HG02970 (cell line): Measurements from ENCODE around the gene FBXO10.
"Not testable (repeated sequence)": the region's sequence is repeated elsewhere in the genome, so short reads cannot be mapped to it uniquely, and the experiment has no call there.

Experiments used
- ATAC-seq: cut with Tn5 transposase; IDR thresholded peaks from one replicate; pipeline ENCODE4 v1.9.1; 2021; ENCODE audit warnings: mild to moderate bottlenecking, moderate library complexity, moderate number of reproducible peaks; ENCODE audit not compliant: unreplicated experiment, low FRiP score

FBXO10 gene

GRCh38 chr9:37575921-37576721, at the start of gene FBXO10:
Gene FBXO10 (minus strand): TSS chr9:37576380. CDS start chr9:37541768, 34,612 bp downstream.
- no peak for ATAC-seq

DNA sequence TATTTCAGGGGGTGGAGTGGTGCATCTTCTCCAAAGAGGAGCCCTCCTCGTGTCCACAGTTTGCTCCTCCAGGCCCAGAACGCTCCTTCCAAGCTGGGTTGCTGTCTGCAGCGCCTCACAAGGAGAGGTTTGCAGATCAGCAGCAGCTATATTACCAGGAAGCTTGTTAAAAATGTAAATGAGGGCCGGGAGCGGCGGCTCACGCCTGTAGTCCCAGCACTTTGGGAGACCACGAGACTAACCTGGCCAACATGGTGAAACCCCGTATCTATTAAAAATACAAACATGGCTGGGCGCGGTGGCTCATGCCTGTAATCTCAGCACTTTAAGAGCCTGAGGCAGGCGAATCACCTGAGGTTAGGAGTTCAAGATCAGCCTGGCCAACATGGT, 49.6 kb upstream of the FBXO10 start:
- ATAC-seq = no peak

DNA sequence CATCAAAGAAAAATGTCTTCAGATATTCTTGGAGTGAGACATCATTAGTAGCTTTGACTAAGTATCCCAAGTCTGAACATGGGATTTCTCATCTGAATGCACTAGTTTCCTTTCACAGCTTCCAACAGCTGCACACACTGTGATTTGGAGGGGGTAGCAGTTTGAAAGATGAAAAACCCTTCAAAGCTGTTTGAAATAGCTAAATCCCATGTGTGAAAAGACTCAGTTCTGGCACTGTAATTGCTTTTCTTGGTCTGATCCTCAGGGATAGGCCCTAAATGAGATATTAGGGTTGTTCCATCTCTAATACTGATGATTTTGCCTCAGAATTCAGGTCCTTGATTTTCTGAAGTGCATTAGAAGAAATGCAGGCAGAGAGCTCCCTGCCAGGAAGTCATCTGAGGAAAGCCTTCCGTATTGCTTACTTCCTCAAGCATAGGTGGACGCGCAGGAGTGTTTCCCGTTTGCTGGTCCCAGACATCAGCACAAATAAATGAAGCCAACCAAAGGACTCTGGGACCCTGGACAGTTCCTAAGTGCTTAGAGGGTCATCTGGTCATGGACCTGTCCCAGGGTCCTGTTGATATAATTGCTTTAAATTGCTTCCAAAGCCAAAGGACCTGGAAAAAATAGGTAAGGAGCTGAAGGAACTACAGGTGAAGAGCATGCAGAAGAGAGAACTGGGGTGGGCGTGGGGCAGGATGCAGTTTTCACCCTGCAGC, 49.0 kb upstream of the FBXO10 start:
- ATAC-seq = no peak

- ATAC-seq = no peak
Observed at GRCh38 chr9:37624073-37624472, 47.9 kb upstream of the FBXO10 start.

DNA sequence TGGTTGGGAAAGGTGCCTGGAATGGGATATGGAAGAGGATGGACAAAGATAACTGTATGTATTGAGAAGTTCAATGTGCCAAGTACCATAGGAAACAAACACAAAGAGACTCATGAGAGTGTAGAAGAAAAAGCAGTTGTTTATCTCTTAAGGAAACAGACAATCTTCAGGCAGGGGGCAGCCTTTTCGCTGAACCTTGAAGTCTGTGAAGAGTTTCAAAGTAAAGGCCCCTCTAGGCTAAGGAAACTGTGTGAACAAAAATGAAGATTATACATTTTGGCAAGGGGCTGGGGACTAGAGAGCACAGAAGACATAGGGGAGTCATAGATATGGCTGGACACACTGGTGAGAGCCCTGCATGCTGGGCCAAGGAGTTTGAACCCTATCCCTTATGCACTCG, 47.1 kb upstream of the FBXO10 start:
- no peak for ATAC-seq

DNA sequence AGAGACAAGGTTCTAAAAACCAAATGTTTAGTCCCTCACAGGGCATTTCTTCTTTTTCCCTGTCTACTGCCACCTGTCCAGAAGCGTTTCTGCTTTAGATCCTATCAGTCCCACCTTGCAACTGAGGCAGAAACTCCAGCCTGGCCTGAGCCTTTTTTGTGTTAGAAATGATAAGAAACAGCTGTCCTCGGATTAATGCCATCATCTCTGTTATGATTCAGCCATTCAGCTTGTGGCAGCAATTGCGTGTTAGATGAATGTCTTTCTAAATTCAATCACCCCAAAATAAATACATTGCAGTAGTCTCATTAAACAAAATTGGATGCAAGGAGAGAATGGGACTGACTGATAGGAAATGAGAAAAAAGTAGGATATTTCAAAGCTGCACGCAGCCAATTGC, 46.3 kb upstream of the FBXO10 start:
- no peak for ATAC-seq

DNA sequence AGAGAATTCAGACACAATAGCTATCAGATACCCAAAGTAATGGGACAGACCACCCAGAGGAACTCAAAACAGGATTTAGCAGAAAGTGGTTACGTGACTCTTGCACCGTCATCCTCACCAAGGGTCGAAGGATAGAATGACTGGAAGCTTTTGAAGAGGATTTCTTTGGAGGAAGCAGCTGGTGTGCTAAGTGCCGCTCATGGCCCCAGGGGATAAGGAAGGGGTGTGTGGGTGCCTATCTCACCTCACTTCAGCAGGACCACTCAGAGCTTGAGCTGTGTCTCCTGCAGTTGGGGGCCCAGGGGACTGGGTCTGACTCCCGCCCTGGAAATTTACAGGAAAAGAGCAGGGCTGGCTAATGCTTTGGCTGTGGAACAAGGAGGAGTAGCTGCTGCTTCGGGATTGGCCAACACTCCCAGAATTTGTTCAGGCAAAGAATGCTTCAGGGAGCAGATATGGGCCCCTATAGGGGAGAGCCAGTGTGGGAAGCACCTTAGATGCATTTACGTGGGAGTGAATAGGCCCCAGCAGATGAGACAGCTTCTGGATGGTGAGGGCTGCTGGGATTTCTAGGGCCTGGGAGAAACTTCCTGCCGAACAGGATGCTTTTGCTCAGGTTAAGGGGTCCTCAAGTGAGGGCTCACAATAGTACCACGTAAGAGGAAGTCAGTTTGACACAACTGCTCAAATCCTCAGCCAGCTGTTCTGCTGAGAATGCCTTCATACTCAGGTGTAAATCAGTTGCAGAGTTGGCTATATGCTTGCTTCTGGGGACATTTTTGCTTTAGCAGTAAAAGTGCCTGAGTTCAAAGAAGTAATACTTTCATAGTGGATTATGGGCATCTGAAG, 45.3 kb upstream of the FBXO10 start:
- ATAC-seq = no peak

DNA sequence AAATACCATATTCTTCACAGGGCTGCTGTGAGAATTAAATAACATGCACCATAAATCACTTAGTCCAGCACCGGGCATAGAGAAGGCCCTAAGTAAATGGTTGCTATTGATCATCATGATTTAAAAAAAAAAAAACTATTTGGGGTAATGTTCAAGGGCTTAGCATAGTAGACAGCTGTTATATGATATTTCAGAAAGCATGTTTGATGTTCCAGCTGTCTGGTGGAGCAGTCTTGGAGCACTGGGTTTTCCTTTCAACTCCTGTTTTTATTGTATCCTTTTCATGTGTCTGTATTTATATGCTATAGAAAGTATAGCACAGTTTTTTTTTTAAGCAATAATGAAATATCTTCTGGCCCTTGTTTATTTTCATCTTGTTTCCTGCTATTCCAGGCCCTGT, 44.2 kb upstream of the FBXO10 start:
- no peak for ATAC-seq

GRCh38 chr9:37619806-37620205, 43.6 kb upstream of the FBXO10 start:
- no peak for ATAC-seq

DNA sequence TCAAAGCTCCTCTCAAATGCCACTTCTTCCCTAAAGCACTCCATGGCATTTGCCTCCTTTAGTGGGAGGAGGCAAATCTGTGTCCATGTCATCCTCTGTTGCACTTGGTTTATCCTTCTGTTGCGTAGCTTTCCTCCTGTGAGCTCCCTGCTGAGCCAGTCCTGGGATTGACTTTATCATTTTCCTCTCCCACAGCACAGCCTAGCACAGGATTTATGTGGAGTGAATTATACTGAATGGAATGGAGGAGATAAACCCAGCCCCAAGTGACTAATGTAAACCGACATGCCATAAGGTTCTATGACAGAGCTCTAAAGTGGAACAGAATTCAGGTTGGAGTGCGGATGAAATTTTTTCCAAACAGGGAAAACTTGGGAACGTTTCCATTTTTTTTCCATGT, 42.6 kb upstream of the FBXO10 start:
- ATAC-seq = no peak

- no peak for ATAC-seq
Observed at GRCh38 chr9:37617832-37618231, 41.7 kb upstream of the FBXO10 start.

GRCh38 chr9:37617161-37617560, 41.0 kb upstream of the FBXO10 start:
- ATAC-seq = no peak

DNA sequence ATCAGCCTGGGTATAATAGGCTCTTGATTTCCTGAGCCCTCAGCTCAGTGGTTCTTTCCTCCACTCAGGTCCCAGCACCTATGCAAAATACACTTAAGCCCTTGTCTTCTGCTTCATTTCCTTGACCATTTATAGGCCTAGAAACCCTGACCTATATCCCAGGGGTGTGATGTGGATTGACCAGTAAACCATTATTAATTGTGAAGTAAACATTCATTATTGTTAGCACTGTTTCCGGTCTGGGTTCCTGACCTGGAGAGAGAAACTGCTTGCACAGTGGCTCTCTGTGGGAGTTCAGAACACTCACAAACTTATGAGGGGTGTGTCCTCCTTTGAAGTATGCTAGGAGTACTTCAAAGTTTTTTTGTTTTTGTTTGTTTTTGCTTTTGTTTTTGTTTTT, 35.8 kb upstream of the FBXO10 start:
- ATAC-seq = no peak

DNA sequence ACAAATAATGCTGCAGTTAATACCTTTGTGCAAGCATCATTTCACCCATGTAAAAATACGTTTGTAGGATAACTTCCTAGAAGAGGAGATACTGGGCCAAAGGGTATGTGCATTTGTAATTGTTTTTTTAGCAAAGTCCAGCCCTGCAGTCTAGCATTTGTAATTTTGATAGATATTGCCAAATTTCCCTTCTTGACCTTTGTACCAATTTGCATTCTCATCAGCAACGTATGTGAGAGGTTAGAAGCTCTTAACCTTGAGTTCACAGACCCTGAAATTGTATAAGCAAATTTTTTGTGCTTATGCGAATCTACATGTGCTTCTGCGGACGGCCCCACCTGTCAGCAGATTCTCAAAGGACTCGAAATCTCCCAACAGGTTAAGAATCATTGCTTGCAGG, 34.8 kb upstream of the FBXO10 start:
- ATAC-seq = no peak

GRCh38 chr9:37609735-37610397, 33.7 kb upstream of the FBXO10 start:
- ATAC-seq = no peak

GRCh38 chr9:37608250-37608649, 32.1 kb upstream of the FBXO10 start:
- ATAC-seq = no peak

DNA sequence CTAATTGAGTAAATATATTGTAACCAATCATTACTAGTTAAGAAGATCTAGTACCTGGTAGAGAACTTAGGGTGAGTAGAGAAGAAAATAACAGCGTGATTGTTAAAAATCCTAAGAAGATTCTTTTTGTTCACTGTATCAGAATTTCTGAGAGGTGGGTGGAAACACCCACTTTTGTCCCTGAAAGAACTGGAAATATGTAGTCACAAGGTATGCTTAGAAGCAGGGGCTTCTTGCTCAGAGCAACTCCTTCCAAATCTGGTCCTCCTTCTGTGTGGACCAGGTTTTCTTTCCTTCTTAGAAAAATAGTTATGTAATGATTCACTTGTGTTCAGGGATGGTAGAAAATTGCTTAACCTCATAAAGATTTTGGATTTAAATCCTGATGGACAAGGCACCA, 28.1 kb upstream of the FBXO10 start:
- ATAC-seq = no peak

GRCh38 chr9:37602817-37603216, 26.6 kb upstream of the FBXO10 start:
- no peak for ATAC-seq

DNA sequence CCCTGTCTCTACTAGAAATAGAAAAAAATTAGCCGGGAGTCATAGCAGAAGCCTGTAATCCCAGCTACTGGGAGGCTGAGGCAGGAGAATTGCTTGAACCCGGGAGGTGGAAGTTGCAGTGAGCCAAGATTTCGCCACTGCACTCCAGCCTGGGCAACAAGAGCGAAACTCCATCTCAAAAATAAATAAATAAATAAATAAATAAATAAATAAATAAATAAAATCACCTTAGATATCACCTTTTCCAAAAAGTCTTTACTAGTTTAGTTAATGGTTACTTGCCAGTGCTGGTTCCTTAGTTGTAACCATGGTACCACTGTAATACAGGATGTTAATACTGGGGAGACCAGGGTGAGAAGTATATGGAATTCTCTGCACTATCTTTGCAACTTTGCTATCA, 25.9 kb upstream of the FBXO10 start:
- ATAC-seq = not testable (repeated sequence)

GRCh38 chr9:37596504-37596903, 20.3 kb upstream of the FBXO10 start:
- ATAC-seq = no peak
